GM19372 (cell line): ENCODE measurements around the gene PSME4.
"Not testable (repeated sequence)": the region's sequence is repeated elsewhere in the genome, so short reads cannot be mapped to it uniquely, and the experiment has no call there.

Source experiments
- ATAC-seq: cut with Tn5 transposase; IDR thresholded peaks from one replicate; pipeline ENCODE4 v1.9.1; 2021; ENCODE audit warnings: mild to moderate bottlenecking, low read depth, moderate library complexity; ENCODE audit not compliant: unreplicated experiment

PSME4 gene

DNA sequence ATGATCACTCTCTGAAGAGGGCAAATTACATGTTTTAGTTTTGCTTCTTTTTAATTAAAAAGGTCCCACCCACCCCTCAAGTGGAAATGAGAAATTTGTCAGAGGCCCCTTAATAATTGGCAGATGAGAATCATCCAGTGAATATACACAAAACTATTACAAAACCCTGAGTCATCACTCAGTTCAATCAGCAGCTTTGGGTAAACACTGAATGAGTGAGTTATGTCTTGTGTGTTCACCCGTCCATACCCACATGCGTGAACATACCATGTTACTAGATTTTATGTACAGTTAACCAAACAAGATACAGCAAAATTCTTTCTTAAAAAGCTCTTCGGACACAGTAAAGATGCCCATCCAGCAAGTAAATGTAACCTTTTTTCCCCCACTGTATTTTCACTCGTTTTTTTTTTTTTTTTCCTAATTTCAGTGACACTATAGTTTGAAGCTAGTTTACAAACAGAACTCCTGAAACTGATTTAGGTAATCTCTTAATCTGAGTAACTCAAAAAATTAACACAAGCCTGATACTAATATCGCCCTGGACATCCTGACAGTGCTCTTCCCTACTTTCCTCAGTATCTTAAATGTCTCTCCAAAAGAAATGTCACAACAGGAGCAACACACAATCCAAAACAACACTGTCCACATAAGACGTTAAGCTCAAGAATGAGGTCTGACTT, 1.4 kb downstream of the PSME4 start:
- ATAC-seq: no peak

DNA sequence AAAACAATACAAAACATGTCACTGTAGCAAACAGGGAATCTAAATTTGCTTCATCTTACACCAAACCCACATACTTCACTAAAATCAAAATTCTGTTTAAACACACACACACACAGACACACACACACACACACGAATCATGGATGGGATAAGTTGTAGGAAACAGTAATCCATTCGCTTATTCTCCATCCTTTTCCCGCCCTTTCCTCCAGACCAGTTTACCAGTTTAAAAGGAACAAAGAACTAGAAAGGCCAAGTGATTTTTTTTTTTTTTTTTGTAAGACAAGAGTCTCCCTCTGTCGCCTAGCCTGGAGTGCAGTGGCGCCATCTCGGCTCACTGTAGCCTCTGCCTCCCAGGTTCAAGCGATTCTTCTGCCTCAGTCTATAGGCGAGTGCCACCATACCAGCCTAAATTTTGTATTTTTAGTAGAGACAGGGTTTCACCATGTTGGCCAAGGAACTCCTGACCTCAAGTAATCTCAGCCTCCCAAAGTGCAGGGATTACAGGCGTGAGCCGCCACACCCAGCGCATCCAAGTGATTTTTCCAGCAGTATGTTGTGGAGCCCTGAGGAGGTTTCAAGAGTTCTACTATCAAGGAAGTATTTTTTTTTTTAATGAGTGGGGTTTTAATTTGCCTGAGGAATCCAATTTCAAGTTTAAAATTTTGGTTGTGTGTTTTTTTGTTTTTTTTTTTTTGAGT, 5.7 kb downstream of the PSME4 start:
- no peak for ATAC-seq

DNA sequence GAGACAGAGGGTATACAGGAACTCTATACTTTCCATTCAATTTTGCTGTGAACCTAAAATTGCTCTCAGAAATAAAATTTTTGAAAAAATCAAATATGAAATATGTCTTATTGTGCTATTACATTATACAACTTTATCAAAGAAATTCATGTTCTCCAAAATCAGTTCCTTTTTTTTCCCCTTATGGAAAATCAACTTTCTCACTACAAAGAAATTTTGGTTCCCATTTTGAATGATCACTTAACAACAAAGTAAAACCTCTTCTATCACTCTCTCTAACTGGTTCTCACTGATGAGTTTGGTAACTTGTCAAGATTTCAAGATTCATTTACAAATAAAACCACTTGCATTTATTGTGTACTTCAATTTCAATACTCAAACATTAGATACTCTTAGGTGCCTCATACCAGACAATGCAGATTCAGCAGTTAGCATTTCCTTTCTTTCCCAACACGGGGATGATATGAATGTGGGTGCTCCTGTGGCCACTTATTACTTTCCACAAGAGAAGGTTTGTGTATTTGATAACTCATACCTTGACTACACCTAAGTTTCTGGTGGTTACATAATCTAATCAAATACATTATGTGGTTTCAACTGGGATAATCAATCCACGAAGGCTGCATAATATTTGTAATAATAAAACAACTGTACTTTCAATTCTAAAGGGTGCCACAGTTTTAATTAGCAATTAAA, 6.4 kb downstream of the PSME4 start:
- ATAC-seq: no peak

DNA sequence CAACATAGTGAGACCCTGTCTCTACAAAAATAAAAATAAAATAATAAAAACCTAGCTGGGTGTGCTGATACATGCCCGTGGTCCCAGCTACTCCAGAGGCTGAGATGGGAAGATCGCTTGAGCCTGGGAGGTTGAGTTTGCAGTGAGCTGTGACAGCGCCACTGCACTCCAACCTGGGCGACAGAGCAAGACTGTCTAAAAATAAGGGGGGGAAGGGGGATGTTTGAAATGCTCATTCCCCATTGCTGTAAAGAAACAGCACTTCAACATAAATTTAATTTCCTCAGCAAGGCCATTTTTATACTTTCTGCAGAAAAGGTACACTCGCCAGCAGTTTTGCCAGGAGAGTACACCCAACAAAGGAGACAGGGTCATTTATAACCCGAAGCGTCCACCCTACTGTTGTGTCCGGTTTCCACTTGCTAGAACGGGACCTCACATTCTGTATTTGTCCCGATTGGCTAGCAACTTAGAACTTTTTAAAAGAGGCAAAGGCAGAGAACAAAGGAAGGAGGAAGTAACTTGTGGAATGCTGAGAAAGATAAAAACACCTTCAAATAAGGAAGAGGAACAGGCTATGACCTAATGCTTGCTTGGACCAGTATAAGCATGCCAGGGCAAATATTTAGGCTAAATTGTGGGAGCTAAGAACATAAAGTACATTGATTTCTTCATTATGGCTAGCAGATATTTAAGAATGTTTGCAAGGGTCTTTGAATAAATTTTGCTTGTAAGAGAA, 9.1 kb downstream of the PSME4 start:
- ATAC-seq: not testable (repeated sequence)

DNA sequence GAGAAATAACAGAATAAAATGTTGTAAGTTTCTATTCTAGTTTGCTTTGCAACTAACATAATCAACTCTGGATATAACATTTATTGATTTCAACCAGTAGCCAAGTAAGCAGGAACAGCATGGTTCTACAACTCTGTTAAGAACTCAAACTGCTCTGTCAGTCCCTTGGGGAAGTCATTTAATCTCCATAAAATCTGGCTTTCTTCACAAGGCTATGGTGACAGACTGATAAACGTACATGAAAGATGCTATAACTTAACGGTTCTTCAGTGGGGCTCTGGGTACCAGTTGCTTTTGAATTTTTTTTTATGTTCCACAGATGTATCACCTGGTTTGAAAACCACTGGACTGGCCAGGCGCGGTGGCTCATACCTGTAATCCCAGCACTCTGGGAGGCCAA, 10.3 kb downstream of the PSME4 start:
- no peak for ATAC-seq

DNA sequence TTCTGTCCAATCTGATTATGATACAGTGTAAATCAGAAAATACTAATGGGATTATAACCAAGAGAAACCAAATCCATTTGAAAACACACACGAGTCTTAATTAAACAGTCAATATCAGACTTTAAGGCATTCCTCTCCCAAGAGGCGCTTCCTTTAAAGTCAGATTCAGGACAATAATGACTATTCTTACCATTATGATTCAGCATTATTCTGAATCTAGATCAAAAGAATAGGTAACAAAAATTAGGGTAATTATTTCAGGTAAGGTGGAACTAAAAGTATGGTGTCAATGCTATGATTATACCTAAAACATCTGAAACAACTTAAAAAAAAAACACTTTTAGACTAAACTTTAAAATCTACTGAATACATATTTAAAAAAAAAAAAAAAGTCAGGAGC, 12.3 kb downstream of the PSME4 start:
- no peak for ATAC-seq

DNA sequence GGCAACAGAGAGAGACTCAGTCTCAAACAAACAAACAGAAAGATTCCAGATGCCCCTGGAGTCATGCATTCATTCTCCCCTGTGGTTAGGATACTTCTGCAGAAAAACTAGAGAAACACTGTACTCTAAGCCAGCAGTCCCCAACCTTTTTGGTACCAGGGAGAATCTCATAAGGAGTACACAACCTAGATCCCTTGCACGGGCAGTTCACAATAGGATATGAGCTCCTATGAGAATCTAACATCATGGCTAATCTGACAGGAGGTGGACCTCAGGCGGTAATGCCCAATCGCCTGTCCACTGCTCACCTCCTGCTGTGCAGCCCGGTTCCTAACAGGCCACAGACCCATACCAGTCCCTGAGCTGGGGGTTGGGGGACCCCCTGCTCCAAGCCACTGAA, 18.3 kb downstream of the PSME4 start:
- ATAC-seq: no peak

DNA sequence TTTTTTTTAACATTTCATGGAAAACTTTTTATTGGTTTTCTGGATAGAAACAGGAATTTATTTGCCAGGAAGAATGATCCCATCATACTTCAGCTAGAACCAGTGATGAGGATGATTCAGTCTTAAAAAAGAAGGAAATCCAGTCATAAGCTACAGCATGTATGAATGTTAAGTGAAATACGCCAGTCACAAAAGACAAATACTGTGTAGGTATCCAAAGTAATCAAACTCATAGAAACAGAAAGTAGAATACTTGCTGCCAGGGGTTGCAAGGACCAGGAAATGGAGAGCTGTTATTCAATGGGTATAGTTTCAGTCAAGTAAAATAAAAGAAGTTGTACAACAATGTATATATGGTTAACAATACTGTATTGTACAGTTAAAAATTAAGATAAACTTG, 21.3 kb downstream of the PSME4 start:
- no peak for ATAC-seq

DNA sequence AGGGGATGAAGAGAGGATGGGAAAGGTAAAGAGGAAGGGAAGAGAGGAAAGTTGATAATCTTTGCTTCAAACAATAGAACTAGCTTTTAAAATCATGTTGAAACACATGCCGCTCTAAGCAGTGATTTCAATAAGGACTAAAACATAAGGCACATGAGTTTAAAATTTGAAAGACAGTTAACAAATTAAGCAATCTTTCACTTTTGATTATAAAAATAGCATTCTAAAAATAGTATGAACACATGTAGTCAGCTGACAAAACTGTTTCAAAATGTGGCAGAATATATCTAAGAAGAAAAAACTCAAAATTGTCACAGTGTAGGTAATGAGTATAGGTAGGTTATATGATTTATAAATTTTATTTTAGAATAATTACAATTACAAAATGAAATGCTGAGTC, 25.3 kb downstream of the PSME4 start:
- no peak for ATAC-seq

DNA sequence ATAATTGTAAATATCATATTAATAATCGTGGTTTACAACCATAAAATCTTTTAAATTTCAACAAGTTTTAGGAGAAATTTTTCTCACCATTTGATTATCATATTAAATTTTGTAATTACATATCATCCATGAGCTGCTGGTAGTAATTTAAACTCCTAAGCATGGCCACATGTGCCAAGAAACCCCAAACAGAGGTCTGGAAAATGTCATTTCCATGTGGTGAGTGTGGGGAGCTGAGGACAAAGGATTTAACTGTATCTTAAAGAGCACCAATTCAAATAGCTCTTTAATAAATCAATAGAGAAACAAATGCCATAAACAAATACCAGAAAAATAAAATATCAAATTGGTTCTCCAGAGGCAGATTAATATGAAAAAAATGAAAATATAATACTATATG, 26.3 kb downstream of the PSME4 start:
- ATAC-seq: no peak

DNA sequence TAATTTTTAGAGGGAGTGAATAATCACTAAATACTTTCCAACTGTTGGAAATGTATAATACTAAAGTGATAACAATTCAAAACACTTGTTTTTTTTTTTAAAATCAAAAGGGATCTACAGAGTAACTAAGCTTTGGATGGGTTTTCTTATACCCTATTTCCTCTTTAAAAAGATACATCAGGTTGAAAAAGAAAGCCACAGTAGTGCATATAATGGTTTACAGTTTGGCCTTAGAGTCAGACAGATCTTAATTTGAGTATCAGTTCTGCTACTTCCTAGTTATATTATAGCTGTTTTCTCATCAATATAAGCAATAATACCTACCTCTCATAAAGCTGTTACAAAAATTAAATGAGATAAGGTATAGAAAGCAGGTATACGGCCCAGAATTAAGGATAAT, 28.5 kb downstream of the PSME4 start:
- no peak for ATAC-seq

DNA sequence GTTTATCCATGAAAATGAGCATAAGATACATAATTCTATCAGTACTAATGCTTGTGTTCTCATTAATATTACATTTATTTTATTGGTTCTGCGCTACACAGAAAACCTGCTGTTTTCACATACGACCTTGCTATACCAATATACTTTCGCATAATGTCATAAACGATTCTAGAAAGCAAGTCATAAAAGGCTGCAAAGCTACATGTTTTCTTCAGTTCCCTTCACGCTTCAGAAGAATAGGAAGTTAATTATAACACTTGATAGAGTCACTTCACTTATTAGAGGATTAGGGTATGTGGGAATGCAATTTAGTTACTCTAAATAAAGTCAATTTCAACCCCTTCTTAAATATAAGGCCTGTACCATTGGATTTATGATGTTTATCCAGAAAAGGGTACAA, 29.0 kb downstream of the PSME4 start:
- ATAC-seq: peak; percentile 72

DNA sequence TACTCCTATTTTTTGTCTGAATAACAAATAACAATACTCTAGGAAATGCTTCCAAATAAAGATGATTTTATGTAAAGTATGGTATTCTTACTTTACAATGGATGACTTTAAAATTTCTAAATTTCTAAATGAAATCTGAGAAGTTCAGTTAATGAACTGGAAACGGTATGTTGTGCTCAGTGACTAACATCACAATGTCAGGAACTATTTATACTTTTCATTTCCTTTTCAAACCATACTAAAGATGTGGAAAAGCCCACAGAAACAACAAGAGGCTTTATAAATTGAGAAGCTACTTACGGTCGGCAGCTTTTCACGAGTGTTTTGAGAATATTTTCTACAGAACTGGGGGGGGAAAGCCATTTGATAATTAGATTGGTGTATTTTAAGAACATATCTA, 31.1 kb downstream of the PSME4 start:
- ATAC-seq: no peak

DNA sequence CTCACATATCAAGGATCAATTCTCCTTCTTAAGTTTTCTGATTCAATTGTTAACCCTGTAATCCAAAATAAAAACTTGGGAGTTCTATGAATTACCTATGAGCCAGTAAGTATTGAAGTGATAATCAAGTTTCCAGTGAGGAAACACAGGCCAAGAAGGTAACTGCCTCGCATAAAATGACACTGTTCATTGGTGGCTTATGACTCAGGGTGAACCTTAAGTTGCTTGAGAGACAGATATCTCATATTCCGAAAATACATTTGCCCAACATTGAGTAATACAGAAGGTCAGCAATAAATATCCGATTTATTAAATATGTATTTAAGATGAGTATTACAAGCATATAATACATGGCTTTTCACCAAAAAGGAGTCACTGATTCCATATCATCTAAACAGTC, 31.9 kb downstream of the PSME4 start:
- no peak for ATAC-seq

DNA sequence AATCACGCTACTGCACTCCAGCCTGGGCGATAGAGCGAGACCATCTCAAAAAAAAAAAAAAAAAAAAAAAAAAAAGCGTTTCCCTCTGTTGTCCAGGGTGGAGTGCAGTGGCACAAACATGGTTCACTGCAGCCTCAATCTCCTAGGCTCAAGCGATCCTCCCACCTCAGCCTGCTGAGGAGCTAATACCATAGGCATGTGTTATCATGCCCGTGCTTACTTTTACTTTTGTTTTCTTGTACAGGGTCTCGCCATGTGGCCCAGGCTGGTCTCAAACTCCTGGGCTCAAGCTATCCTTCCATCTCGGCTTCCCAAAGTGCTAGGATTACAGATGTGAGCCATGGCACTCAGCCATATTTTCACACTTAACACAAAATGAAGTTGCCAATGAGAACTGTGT, 37.5 kb downstream of the PSME4 start:
- no peak for ATAC-seq

DNA sequence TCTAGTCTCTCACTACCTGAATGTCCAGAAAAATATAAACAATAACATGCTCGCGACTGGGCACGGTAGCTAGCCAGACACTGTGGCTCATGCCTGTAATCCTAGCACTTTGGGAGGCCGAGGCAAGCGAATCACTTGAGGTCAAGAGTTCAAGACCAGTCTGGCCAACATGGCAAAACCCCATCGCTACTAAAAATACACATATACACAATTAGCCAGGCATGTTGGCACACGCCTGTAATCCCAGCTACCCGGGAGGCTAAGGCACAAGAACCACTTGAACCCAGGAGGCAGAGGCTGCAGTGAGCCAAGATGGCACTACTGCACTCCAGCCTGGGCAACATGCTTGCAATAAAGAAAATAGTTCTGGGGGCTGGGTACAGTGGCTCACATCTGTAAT, 44.5 kb downstream of the PSME4 start:
- not testable (repeated sequence) for ATAC-seq

DNA sequence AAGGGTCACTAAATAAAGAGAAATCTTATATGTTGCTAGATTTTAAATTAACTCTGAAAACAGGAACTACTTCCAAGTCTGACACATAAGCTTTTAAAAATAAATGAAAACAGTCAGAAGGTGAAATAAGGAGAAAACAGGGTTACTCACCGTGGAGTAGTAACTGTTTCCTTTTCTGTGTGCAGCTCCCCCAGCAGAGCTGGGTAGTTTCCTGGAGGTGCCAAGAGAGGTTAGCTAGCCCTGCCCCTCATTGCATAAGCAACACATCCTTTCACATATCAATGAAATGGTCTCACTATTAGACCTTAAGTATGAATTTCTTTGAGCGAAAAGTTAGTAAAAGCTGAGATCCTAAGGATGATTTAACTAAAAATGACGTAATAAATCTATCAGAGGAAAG, 57.1 kb downstream of the PSME4 start:
- ATAC-seq: peak; percentile 90

DNA sequence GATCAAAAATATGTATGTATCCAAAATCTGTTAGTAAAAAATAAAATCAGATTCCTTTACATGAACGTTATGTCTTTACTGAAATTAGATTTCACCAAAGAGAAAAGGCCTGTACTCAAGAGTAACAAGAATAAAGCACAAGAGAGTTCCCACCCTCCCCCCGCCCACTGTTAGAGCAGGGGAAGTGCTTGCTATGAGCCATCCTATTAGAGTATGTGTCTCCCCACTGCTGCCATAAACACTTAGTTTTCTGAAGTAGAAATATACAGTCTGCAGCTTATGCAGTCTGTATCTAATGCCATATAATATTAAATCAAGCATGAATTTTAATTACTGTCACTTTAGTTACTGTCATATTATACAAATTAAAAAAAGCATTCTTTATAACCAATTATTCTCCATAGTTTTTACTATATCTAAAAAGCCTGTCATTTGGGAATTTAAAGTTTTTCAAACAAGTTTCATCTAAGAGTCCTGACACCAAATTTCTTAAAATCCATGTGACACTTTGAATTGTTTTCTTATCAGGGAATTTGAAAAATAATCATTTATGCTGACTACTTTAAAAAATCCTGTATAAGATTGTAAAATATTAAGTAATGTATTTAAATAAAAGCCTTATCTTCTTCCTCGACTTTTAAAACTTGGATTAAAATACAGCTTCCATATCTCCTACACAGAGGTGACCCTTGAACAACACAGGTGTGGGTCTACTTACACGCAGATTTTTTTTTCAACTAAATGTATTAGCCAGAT, 59.2 kb downstream of the PSME4 start:
- ATAC-seq: no peak

DNA sequence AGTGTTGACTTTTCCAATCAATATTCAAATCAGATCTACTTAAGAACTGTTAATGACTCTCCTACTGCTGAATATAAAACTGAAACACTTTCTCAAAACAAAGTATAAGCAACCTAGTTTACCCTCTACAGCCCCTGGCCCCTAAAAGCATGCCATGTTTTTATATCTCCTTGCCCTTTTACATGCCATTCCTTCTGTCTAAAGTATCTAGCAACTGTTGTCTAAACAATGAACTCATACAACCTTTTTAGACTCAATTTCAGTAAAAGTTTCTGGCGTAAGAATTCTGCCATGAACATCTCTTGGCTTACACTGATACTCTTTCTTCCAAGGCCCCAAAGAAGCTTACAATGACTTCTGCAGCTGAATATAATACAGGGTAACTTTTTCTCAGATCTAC, 63.2 kb downstream of the PSME4 start:
- ATAC-seq: no peak

DNA sequence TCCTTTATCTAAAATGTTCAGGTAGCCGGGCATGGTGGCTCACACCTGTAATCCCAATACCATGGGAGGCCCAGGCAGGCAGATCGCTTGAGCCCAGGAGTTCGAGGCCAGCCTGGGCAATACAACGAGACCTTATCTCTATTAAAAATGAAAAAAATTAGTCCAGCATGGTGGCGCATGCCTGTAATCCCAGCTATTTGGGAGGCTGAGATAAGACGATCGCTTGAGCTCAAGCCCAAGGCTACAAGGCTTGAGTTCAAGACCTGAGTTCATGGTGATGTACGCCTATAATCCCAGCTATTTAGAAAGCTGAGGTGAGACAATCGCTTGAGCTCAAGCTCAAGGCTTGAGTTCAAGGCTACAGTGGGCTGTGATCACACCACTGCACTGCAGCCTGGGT, 65.4 kb downstream of the PSME4 start:
- ATAC-seq: no peak
